RWPE2 (cell line): ENCODE data around the gene CPD.

Source experiments
- ATAC-seq: fragments of 200-7000 bp; cut with Tn5 transposase; 3 replicates; pipeline ENCODE4 v1.9.1; 2021; ENCODE audit warnings: low read depth
- DNase-seq: peaks from one replicate; pipeline ENCODE4 v3.0.0-alpha.2; 2020; ENCODE audit warnings: low spot score
- H3K27ac ChIP-seq: fragments of 450-650 bp; 2 replicates; pipeline ENCODE4 v1.5.1; 2017; ENCODE audit warnings: mild to moderate bottlenecking; ENCODE audit not compliant: poor library complexity, severe bottlenecking
- H3K27me3 ChIP-seq: fragments of 250-450 bp; sonication (Bioruptor Pico); 2 replicates; pipeline ENCODE4 v1.5.1; 2021; ENCODE audit warnings: mild to moderate bottlenecking, moderate library complexity; ENCODE audit not compliant: insufficient read depth, poor library complexity, severe bottlenecking
- H3K36me3 ChIP-seq: fragments of 250-450 bp; sonication (Bioruptor Pico); 2 replicates; pipeline ENCODE4 v1.5.1; 2020; ENCODE audit warnings: low read depth, mild to moderate bottlenecking, moderate library complexity
- H3K4me1 ChIP-seq: fragments of 250-450 bp; sonication (Bioruptor Pico); 2 replicates; pipeline ENCODE4 v1.5.1; 2021; ENCODE audit warnings: mild to moderate bottlenecking, moderate library complexity; ENCODE audit not compliant: insufficient read depth, poor library complexity, severe bottlenecking
- H3K4me3 ChIP-seq: fragments of 250-450 bp; sonication (Bioruptor Pico); 2 replicates; pipeline ENCODE4 v1.5.1; 2021; ENCODE audit warnings: mild to moderate bottlenecking, moderate library complexity; ENCODE audit not compliant: severe bottlenecking
- H3K9me3 ChIP-seq: fragments of 250-450 bp; sonication (Bioruptor Pico); 2 replicates; pipeline ENCODE4 v1.5.1; 2021; ENCODE audit warnings: mild to moderate bottlenecking, moderate library complexity; ENCODE audit not compliant: severe bottlenecking
- CTCF ChIP-seq: fragments of 450-650 bp; IDR thresholded peaks from one replicate; pipeline ENCODE4 v1.5.1; 2017; ENCODE audit warnings: mild to moderate bottlenecking, moderate library complexity; ENCODE audit not compliant: poor library complexity, severe bottlenecking

CPD gene

GRCh38 chr17:30475206-30475605, 96.5 kb downstream of the CPD start:
- DNase-seq (no peak), ATAC-seq (no peak)
- no peak for TF ChIP-seq CTCF
- H3K27ac ChIP-seq, result no peak overlapping the region
- no peaks in the 10 kb centered on the region for H3K9me3 ChIP-seq
- H3K4me3 ChIP-seq, result no peak overlapping the region
- H3K4me1 ChIP-seq, result peaks cover 13% of the 10 kb centered on the region
- no peaks in the 10 kb centered on the region for H3K27me3 ChIP-seq
- peaks cover 16% of the 10 kb centered on the region for H3K36me3 ChIP-seq

- H3K36me3 ChIP-seq, result peaks cover 28% of the 10 kb centered on the region
- DNase-seq (no peak), ATAC-seq (peak; percentile 26; the same call in 2 of the 3 replicates)
- H3K4me3 ChIP-seq, result peak overlapping the region; percentile 75
- H3K9me3 ChIP-seq, result no peaks in the 10 kb centered on the region
- H3K27me3 ChIP-seq, result no peaks in the 10 kb centered on the region
- H3K4me1 ChIP-seq, result peaks cover 13% of the 10 kb centered on the region
- no peak overlapping the region for H3K27ac ChIP-seq
- TF ChIP-seq CTCF, result no peak
These were observed 98.0 kb downstream of the CPD start for GRCh38 chr17:30476726-30477082.

- DNase-seq, result peak; percentile 94
- Histone ChIP-seq H3K27ac (peak within 1 kb of the TSS; percentile 29), H3K27me3 (no peaks in the 10 kb centered on the region), H3K4me3 (peak within 1 kb of the TSS; percentile 75), H3K36me3 (peaks cover 33% of the 10 kb centered on the region), H3K9me3 (no peaks in the 10 kb centered on the region), H3K4me1 (peaks cover 9% of the 10 kb centered on the region)
- TF ChIP-seq CTCF, result peak; percentile 93
- ATAC-seq, result peak; percentile 98
These were observed 98.5 kb downstream of the CPD start, which contains the start of gene GOSR1 for GRCh38 chr17:30477083-30477773. Gene GOSR1 (plus strand): TSS chr17:30477408. CDS start chr17:30477434, 26 bp downstream.

GRCh38 chr17:30477774-30478115, 99.0 kb downstream of the CPD start:
- no peaks in the 10 kb centered on the region for H3K27me3 ChIP-seq
- peaks cover 38% of the 10 kb centered on the region for H3K36me3 ChIP-seq
- peaks cover 7% of the 10 kb centered on the region for H3K4me1 ChIP-seq
- H3K4me3 ChIP-seq, result peak overlapping the region; percentile 75
- peak overlapping the region; percentile 29 for H3K27ac ChIP-seq
- no peak for TF ChIP-seq CTCF
- peak; percentile 5; the same call in 1 of the 3 replicates for ATAC-seq
- no peaks in the 10 kb centered on the region for H3K9me3 ChIP-seq
- DNase-seq, result no peak

GRCh38 chr17:30482555-30482954, 103.8 kb downstream of the CPD start:
- Histone ChIP-seq H3K36me3 (peaks cover 86% of the 10 kb centered on the region), H3K9me3 (no peaks in the 10 kb centered on the region), H3K27ac (no peak overlapping the region), H3K4me1 (peaks cover 3% of the 10 kb centered on the region), H3K27me3 (no peaks in the 10 kb centered on the region), H3K4me3 (no peak overlapping the region)
- TF ChIP-seq CTCF, result no peak
- ATAC-seq, result no peak
- DNase-seq, result no peak
